ENCODE data around the gene KCNH3.
"Not testable (repeated sequence)": the region's sequence is repeated elsewhere in the genome, so short reads cannot be mapped to it uniquely, and the experiment has no call there.

The KCNH3 gene

DNA sequence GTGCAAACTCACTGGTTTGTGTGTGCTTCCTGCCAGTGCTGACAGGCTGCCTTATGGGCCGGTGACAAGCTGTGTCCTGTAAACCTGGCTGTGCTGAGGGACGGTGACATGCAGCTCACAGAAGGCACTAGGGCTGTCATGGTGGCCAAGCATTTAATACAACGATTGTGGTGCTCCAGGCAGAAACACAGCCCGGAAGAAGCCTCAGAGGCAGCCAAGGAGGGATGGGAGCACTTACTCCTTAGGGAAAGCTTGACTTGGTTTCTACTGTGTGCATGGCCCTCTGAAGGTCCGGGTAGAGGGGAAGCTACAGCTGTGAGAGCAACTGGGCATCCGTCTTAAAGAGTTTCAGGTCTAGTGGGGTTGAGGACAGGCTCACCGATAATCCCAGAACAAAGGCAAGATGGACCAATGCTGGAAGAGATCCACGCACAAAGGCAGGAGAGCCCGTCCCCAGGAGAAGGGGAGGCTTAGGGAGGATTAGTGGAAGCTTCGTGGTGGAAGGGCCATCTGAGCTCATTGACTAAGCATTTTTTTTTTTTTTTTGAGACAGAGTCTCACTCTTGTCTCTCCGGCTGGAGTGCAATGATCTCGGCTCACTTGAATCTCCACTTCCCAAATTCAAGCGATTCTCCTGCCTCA is 39.8 kb downstream of the KCNH3 start:
- DNase-seq (ENCODE audit: low read depth, low spot score): no peak
- H3K4me3 ChIP-seq (ENCODE audit: low read length): no peak overlapping the region

DNA sequence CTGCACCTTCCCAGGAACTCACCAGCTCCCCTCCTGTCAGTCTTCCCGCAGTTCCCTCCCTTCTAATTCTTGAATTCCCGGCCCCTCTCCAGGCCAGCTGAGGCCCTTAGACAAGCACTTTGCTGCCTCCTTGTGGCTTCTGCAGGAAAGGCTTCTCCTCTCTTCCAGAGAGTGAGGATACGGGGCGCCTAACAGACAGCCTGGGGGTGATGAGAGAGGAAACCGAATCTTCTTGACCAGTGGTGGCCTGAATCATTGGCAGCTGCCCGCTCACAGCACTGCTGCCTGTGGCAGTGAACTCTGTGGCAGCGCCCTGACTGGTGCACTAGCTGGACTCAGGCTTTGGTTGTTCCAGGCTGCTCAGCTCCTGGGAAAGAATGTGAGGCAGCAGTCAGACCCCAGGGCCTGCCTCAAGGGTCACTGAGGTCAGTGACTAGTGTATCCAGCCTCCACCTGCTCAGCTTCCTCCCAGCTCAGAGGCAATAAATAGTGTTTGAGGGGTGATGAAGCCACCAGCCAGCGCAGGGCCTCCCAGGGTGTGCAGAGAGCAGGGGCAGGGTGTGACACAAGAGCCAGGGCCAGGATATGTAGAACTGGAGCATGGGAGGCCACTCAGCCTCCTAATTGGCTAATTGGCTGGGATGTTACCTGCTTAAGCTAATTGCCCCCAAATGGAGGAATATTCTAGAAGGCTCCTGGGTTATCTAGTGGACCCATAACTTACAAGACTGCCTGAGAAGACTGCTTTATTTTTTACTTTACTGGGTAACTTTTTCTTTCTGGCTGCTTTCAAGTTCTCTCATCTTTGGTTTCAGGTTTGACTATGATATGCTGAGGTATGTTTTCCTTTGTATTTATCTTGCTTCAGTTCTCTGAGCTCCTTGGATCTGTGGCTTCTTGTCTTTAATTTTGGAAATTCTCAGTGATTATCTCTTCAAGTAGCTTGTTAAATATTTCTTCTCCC is 42.0 kb downstream of the KCNH3 start:
- DNase-seq (ENCODE audit: low read depth, low spot score): no peak
- H3K4me3 ChIP-seq (ENCODE audit: low read length): no peak overlapping the region

DNA sequence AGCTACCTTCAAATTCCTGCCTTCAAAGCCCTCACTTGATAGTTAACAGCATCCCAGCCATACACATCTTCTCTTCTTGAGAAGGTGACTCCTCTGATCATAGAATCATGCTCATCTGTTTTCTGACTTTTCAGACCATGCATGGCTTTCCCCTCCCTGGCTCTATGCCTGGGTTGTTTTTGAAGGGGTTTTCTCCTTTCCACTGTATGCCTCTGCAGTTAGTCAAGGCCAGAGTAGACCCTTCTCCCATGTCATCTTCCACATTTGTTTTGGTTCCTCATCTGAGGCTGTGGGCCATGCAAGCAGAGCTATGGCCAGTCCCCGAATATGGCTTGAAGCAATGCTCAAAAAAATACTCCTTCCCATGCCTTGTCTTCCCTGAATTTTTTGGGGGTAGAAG is 43.4 kb downstream of the KCNH3 start:
- DNase-seq (ENCODE audit: low read depth, low spot score): no peak
- H3K4me3 ChIP-seq (ENCODE audit: low read length): no peak overlapping the region

- no peak for DNase-seq (ENCODE audit: low read depth, low spot score)
- H3K4me3 ChIP-seq (ENCODE audit: low read length): no peak overlapping the region
Measured at GRCh38 chr12:49582850-49583249, 44.0 kb downstream of the KCNH3 start.

- H3K4me3 ChIP-seq (ENCODE audit: low read length): no peak overlapping the region
- no peak for DNase-seq (ENCODE audit: low read depth, low spot score)
Measured at GRCh38 chr12:49583366-49584094, 44.7 kb downstream of the KCNH3 start.

DNA sequence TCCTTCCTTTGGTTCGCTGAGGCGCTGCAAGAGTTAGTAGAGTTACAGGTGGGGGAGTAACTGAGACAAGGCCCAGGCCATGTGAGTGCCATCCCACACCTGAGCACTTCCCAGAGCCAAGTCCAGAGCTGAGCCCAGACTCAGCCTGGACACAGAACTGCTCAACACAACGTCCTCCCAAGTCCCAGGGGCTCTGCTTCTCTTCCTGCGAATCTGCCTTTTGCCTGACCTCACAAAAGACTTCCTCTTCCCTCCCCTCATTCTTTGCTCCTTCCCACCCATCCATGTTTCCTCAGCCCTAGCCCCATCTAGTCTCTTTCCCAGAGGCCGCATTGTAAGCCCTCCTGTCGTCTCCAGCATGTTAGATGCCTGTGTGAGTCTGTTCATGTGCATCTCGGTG is 45.8 kb downstream of the KCNH3 start:
- DNase-seq (ENCODE audit: low read depth, low spot score): no peak
- no peak overlapping the region for H3K4me3 ChIP-seq (ENCODE audit: low read length)

DNA sequence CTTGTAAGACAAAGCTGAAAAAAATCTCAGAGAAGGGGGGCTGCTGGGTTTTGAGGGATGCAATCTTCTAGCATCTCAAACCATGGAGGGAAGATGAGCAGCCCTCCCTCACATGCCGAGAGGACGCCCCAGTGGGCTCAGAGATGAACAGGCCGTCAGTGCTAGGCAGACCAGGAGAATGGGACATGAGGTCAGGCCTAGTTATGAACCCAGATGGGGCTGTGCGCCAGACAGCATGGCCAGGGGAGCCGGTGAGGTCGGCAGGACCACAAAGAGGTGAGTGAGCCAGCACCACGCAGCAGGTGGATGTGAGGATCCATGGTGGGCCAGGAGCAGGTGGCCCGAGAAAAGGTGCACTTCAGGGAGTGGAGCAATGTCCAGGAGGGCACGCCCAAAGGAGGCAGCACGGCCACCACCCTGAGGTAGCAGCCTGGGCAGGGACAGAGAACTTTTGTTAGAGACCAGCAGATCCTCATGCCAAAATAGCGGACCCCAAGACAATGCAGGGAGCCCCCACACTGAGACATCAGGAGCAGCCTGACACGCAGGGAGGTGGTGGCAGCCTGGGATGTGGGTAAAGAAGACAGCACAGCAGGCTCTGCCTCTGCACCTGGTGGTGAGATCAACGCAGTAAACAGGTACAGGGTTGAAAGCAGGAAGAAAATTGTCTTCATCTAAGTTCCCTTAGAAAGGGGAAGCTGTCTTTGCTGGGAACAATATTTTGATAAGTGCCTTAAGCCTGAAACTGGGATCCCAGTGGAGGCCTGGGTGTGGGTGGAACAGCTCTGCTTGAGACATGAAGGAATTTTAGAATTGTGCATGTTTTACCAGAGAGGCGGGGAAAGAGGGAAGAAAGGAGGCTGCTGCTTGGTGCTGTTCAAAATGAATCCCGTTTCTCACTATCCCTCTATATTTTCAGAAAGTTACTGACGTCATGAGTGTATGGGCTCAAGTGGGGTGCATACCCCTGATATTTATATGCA is 46.9 kb downstream of the KCNH3 start:
- no peak overlapping the region for H3K4me3 ChIP-seq (ENCODE audit: low read length)
- DNase-seq (ENCODE audit: low read depth, low spot score): no peak

- DNase-seq (ENCODE audit: low read depth, low spot score): no peak
- H3K4me3 ChIP-seq (ENCODE audit: low read length): no peak overlapping the region
Measured at GRCh38 chr12:49587174-49587908, 48.5 kb downstream of the KCNH3 start.

DNA sequence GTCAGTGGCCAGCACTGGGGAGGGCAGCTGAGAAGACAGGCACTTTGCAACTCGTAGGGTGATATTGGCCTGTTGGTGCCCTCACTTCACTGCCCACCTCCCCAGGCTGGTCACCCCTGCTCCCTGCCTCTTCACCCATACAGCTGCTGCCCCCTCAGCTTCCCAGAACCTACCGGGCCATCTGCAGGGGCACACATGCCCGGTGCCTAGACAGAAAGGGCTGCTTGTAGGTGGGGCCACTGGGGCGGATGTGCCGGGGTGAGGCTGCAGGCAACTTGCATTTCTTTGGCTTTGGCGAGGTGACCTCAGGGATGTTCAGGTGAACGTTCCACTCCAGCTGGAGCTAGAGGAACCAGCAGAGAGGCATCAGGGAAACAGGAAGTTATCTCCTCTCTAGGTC is 49.5 kb downstream of the KCNH3 start:
- no peak for DNase-seq (ENCODE audit: low read depth, low spot score)

DNA sequence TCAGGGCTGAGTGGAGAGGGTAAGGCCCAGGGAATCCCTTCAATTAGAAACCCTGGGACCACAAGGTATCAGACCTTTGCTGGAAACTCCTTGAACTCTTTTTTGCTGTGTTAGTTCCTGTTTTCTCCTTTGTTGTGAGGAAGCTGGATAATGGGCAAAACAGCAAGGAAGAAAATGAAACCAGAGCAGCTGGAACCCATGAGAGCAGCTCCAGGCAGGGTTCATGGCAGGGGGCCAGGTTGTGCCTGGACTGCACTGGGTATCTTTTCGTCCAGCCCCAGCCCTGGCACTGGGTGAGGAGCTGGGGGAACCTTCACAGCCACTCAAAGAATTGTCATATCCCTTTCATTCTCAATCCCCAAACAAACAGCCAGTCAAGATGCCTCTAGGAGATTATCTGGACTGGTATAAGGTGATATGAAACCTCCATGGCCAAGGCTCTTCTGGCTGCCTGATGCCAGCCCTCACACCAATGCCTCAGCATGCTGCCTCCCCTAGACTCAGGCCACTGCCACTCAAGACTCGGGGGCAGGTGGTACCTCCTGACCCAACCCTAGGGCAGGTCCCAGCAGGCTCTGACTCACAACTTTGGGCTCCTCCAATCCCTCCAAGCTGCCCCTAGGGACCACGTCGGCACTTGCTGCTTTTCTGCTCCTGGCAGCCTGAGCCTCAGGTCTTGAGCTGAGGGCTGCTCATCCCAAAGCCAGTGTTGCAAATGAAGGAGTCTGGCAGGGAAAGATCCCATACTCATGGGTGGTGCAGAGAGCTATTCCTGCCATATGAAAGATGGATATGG is 50.1 kb downstream of the KCNH3 start:
- DNase-seq (ENCODE audit: low read depth, low spot score): no peak

More for the DNA sequence above, 49.5 kb downstream of the KCNH3 start:
- H3K4me3 ChIP-seq (ENCODE audit: low read length): no peak overlapping the region

GRCh38 chr12:49598527-49598926 is 59.7 kb downstream of the KCNH3 start:
- H3K4me3 ChIP-seq (ENCODE audit: low read length): no peak overlapping the region
- no peak for DNase-seq (ENCODE audit: low read depth, low spot score)

More for the DNA sequence above, 50.1 kb downstream of the KCNH3 start:
- H3K4me3 ChIP-seq (ENCODE audit: low read length): no peak overlapping the region

GRCh38 chr12:49599961-49600360 is 61.1 kb downstream of the KCNH3 start:
- H3K4me3 ChIP-seq (ENCODE audit: low read length): no peak overlapping the region
- DNase-seq (ENCODE audit: low read depth, low spot score): no peak

DNA sequence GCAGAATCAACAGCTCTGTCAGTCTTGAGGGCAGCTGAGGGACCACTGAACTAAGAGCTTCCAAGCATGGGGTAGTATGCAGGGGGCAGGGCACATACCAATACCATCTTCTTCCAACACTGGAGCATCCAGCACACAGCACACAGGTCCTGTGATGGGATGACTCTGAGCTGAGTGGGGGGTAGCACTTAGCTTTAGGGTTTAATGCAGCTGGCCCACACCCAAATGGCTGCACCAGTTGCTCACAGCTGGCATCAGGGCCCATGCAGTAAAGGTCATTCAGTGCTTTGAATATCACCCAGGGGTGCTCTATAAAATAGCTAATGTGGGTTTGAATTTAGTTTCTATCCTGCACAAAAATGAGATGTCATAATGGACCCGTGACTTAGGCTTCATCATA is 64.9 kb downstream of the KCNH3 start:
- DNase-seq (ENCODE audit: low read depth, low spot score): no peak
- H3K4me3 ChIP-seq (ENCODE audit: low read length): no peak overlapping the region

- no peak overlapping the region for H3K4me3 ChIP-seq (ENCODE audit: low read length)
- DNase-seq (ENCODE audit: low read depth, low spot score): peak; percentile 14
Measured at GRCh38 chr12:49604856-49605255, 66.0 kb downstream of the KCNH3 start.

DNA sequence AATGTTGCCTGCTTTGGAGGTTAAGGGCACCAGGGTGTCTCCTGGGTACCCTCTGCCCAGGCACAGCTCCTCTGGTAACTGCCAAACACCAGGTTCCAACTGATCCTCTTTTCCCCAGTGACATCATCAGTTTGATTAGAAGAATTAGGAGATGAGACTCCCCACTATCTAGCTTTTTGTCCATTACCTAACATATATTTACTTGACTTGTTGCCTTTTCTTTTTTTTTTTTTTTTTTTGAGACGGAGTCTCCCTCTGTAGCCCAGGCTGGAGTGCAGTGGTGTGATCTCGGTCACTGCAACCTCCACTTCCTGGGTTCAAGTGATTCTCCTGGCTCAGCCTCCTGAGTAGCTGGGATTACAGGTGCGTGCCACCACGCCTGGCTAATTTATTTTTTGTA is 66.7 kb downstream of the KCNH3 start, which contains the start of gene FAM186B:
TSS of gene FAM186B (minus strand) at position 101 of the 400 bp plus-strand sequence. CDS start 162 bp downstream, outside the sequence.
- DNase-seq (ENCODE audit: low read depth, low spot score); H3K4me3 ChIP-seq (ENCODE audit: low read length): not testable (repeated sequence)
